Activated gamma-delta T cell treated with anti-CD3 and anti-CD28 coated beads, Interleukin-2, amount 50 U/mL, for 16 hours (primary cell): Measurements from ENCODE around the gene ERVH48-1.
"Not testable (repeated sequence)": the region's sequence is repeated elsewhere in the genome, so short reads cannot be mapped to it uniquely, and the experiment has no call there.

Experiments used
- DNase-seq: peaks from one replicate; pipeline ENCODE4 v3.0.0-alpha.2; 2020; ENCODE audit warnings: low read depth

ERVH48-1 gene

DNA sequence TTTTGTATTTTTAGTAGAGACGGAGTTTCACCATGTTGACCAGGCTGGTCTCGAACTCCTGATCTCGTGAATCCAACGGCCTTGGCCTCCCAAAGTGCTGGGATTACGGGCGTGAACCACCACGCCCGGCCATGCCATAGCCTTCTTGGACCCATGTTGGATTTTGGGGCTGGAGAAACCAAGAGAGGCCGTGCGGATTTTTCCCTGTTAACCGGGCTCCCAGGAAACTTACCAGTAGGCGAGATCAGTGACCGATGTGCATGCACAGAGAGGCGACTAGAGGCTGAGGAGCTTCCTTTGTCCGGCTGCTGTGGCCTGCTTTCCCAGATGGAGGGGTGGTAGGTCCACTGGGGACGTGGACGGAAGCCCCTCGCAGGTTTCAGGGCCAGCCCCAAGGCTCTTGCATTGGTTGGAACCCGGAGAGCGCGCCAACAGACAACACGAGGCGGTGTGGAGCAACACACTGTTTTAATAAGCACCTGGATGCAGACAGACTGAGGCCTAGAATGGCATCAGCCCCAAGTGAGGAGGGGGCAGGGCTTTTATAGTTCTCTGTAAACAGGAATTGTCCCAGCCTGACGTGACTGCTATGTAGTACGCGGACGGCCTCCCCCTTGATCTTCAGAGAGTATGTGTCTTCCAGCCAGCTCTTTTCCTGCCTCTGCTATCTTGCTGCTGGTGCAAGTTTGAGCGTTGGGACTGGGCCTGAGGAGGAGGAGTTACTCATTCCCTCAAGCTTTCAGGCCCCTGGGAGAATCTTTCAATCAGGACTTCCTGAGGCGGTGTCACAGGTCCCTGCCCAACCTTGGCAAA lies at the start of gene ERVH48-1:
TSS of gene ERVH48-1 (minus strand) at position 517 of the 813 bp plus-strand sequence. CDS start 6,624 bp downstream, outside the sequence.
- no peak for DNase-seq

DNA sequence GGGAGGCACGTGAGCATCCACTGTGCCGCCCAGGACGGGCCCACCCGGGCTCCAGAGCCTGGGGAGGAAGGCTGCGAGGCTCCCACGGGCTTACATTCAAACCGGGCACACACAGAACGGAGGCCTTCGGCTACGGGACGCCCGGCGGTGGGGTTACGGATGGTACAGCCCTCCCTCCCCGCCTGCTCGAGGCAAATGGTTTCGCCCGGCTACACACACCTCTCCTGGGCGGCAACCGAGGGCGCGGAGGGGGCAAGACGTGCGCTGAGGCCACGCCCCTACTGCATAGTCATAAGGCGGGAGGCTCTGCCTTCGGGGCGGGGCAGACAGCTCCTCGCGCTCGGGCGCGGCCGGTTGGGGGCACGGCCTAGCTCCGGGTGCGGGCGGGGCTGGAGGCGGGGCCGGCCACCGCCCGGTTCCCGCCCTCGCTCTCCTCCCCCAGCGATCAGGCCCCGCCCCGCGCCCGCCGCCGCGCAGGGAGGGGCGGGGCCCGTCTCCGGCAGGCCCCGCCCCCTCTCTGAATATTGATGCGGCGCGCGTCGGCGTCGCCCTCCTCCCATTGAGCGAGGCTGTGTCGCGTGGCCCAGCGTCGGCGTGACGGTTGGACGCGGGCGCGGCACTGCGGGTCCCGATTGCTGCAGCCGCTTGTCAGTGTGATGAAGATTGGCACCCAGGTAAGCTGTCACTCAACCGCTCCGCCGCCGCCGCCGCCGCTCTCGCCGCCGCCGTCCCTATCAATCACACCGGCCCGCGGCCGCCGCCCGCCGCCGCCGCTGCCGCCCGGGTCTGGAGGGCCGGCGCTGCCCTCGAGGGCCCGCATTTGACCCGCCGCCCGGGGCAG lies 48.8 kb upstream of the ERVH48-1 start, which contains the start of gene PKNOX1:
TSS of gene PKNOX1 (plus strand) at position 572 of the 841 bp plus-strand sequence. CDS start 29,820 bp downstream, outside the sequence.
- peak; percentile 98 for DNase-seq

DNA sequence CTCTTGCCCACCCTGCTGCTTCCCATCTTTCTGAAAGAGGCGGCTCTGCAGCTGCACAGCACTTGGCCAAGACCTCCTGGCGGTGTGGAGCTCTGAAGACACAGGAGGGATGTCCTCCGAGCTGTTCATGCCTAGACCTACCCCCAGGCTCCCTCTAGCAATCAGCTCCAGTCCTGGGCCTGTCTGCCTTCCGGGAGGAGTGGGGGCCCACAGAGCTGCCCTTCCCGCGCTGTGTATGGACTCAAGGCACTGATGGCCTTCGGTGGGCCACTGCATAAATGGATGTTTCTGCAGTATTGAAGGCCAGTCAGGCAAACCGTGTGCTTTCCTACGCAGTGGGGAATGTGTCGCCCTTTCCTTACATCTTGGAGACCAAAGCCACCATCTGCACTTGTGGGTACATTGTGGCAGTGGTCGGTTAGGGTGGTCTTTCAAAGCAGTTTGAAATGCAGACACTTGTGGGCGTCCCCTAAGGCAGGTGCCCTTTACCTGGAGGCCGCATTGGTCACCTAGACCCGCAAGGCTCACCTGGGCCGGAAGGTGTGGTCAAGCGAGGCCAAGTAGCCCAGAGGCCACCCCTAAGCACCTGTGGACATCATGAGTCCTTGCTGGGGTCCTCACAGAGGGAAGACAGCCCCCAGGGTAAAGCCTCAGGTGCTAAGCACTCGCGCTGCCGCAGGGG lies 48.0 kb upstream of the ERVH48-1 start:
- DNase-seq = no peak

DNA sequence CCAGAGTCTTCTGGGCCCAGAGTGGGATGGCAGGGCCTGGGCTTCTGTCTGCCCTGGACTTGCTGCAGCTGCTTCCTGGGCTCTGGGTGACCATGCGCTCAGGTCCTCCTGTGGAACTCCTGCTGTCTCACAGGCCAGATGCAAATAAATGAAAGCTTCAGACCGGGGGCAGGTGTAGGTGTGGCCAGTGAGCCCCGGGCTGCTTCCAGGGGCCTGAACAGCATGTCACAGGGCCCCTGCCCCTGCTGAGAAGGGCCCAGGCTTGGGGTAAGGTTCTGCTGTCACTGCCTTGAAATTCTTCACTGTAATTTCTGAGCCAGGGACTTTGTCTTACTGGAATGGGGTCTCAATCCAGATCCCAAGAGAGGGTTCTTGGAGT lies 46.5 kb upstream of the ERVH48-1 start:
- DNase-seq = no peak

DNA sequence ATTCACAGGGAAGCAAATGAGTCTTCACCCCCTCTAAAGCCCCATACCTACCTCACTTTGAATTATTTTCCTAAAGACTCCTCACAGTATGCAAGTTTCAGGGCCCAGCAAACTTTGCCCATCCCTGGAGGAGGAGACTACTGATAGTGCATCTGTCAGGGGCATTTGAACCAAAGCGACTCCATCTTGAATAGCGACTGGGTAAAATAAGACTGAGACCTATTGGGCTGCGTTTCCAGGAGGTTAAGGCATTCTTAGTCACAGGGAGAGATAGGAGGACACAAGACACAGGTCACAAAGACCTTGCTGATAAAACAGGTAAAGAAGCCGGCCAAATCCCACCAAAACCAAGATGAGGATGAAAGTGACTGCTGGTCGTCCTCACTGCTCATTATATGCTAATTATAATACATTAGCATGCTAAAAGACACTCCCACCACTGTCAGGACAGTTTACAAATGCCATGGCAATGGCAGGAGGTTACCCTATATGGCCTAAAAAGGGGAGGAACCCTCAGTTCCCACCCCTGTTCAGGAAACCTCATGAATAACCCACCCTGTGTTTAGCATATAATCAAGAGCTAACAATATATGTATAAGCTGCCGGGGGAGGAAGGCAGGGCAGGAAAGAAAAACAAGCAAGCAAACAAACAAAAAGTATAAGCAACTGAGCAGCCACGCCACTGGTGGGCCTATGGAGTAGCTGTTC lies 45.7 kb upstream of the ERVH48-1 start:
- no peak for DNase-seq

- DNase-seq = no peak
Measured at GRCh38 chr21:42969193-42969600, 43.8 kb upstream of the ERVH48-1 start.

DNA sequence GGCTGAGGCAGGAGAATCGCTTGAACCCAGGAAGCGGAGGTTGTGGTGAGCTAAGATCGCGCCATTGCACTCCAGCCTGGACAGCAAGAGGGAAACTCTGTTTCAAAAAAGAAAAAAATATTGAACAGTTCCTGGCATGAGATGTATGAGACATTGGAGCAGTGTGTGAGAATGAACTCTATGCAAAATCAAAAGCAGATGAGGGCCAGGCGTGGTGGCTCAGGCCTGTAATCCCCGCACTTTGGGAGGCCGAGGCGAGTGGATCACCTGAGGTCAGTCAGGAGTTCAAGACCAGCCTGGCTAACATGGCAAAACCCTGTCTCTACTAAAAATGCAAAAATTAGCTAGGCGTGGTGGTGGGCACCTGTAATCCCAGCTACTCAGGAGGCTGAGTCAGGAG lies 42.2 kb upstream of the ERVH48-1 start:
- DNase-seq = not testable (repeated sequence)

DNA sequence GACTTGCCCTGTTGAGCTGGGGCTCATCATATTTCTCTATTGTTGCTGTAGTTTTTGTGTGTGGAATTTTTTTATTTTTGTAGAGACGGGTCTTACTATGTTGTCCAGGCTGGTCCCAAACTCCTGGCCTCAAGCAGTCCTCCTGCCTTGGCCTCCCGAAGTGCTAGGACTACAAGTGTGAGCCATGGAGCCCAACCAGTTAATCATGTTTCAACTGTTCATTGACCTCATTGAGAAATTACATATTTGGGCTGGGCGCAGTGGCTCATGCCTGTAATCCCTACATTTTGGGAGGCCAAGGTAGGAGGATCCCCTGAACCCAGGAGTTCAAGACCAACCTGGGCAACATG lies 39.8 kb upstream of the ERVH48-1 start:
- DNase-seq = no peak

- DNase-seq = no peak
Measured at GRCh38 chr21:42964546-42965210, 39.2 kb upstream of the ERVH48-1 start.

GRCh38 chr21:42964086-42964485 lies 38.7 kb upstream of the ERVH48-1 start:
- DNase-seq = no peak

GRCh38 chr21:42962380-42963007 lies 37.1 kb upstream of the ERVH48-1 start:
- no peak for DNase-seq

DNA sequence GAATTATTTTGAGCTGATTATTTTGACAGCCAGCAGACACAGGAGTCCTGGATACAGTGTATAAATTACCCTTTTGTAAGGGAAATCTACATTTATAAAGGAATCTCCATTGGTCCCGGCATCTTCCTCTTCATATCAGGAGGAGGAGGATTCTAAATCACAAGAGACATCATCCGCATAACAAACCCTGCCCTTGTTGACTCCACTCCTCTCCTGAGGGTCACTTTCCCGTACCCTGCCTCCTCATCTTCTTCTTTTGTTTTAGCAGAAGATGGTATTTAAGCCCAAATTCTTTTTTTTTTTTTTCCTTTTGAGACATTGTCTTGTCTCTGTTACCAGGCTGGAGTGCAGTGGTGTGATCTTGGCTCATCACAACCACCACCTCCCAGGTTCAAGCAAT lies 34.3 kb upstream of the ERVH48-1 start:
- DNase-seq = no peak

- DNase-seq = not testable (repeated sequence)
Measured at GRCh38 chr21:42958122-42958521, 32.7 kb upstream of the ERVH48-1 start.

DNA sequence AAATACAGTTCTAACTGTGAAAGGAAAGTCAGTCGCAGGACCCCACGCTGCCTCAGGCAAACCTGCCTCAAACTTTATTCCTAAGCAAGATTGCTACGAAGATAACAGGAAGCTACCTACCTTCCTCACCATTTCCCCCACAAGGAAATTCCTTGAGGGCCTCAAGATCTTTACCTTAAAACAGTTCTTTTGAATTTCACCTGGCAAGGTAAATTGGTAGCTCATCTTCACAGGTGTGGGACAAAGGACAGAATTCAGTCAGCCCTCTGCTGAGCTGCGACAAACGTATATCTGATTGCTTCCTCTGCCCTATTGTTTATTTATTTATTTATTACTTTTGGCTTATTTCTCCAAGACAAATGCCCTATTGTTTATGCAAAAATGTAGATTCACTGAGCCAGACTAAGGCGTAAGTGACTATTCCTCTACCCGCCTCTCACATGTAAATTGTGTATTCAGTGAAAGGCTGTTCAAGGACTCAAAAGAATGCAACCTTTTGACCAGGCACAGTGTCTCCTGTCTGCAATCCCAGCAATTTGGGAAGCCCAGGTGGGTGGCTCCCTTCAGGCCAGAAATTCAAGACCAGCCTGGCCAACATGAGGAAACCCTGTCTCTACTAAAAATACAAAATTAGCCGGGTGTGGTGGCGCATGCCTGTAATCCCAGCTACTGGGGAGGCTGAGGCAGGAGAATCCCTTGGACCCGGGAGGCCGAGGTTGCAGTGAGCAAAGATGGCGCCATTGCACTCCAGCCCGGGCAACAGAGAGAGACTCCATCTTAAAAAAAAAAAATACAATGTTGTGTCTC lies 31.6 kb upstream of the ERVH48-1 start:
- DNase-seq = no peak

DNA sequence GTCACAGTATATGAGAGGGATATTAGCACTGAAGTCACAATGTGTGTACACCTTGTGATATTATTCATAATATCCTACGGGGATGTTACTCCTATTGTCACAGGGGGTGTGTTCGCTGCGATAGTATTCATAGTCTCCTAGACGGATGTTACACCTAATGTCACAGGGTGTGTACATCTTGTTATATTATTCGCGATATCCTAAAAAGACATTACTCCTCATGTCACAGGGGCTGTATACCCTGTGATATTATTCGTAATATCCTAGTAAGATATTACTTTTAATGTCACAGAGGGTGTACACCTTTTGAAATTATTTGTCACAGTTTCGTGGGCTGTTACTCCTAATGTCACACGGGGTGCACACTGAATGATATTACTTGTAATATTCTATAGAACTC lies 25.8 kb upstream of the ERVH48-1 start:
- not testable (repeated sequence) for DNase-seq

GRCh38 chr21:42949094-42949755 lies 23.8 kb upstream of the ERVH48-1 start:
- DNase-seq = not testable (repeated sequence)

DNA sequence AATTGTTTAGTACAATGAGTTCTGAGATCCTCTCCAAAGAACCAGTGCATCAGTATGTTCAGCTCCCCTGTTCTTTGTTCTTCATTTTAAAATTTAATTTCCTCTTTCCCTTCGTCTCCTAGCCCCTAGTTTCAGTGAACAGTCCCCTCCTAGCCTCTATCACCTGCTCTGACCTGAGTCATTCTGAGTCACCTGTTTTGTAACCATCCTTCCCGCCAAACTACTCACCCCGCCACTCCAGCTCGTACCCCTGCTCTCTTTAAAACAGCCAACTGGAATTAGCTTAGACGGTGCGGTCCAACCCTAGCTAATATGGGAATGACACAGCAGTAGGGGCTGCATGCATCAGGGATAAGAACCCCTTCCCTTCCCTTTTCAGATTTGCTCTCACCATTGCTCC lies 16.8 kb upstream of the ERVH48-1 start:
- no peak for DNase-seq

DNA sequence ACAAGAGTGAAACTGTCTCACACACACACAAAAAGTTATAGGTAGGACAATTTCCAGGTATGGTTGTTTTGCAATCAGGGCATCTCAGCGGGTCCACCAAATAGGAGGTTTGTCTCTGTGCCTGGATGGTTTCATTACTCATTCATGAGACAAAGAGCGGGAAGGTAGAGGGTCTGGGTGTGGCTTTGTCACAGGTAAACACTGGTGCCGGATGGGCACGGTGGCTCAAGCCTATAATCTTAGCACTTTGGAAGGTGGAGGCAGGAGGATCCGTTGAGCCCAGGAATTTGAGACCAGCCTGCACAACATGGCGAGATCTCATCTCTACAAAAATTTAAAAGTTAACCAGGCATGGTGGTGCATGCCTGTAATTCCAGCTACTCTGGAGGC lies 16.3 kb upstream of the ERVH48-1 start:
- DNase-seq = no peak
